Mucosa of rectum (tissue), 2 donors: Measurements from ENCODE around the gene MT1M.
A peak's percentile ranks its signal among the peaks of the same experiment; 100 is the strongest.
"Not testable (repeated sequence)": the region's sequence is repeated elsewhere in the genome, so short reads cannot be mapped to it uniquely, and the experiment has no call there.

Source experiments
- H3K27ac ChIP-seq, 2 donors: one replicate each; pipeline ENCODE4 v1.7.0; 2013; ENCODE audit warnings: inconsistent platforms in 2 of 2, low read depth in 2 of 2, low read length in 2 of 2
- H3K27me3 ChIP-seq, 2 donors: one replicate each; pipeline ENCODE4 v1.7.0; 2013; ENCODE audit warnings: low read length in 2 of 2; ENCODE audit not compliant: control insufficient read depth in 2 of 2, insufficient read depth in 2 of 2
- H3K36me3 ChIP-seq, 2 donors: one replicate each; pipeline ENCODE4 v1.7.0; 2013; ENCODE audit warnings: low read length in 2 of 2; ENCODE audit not compliant: control insufficient read depth in 2 of 2, insufficient read depth in 2 of 2
- H3K4me1 ChIP-seq, 2 donors: one replicate each; pipeline ENCODE4 v1.7.0; 2013; ENCODE audit warnings: low read length in 2 of 2, mild to moderate bottlenecking in 1 of 2; ENCODE audit not compliant: control insufficient read depth in 2 of 2, insufficient read depth in 2 of 2
- H3K4me3 ChIP-seq, 2 donors: one replicate each; pipeline ENCODE4 v1.7.0; 2013; ENCODE audit warnings: low read length in 2 of 2
- H3K9ac ChIP-seq, 2 donors: one replicate each; pipeline ENCODE4 v1.7.0; 2013; ENCODE audit warnings: low read length in 2 of 2, low read depth in 1 of 2, mild to moderate bottlenecking in 1 of 2
- H3K9me3 ChIP-seq, 2 donors: one replicate each; pipeline ENCODE4 v1.7.0; 2013; ENCODE audit warnings: low read length in 2 of 2; ENCODE audit not compliant: control insufficient read depth in 2 of 2
- donor health status: healthy.
- donor health status: Normal muscosa, but diverticular disease.

Gene MT1M

GRCh38 chr16:56617212-56618085 lies 15.0 kb upstream of the MT1M start:
- Histone ChIP-seq H3K9ac (peak overlapping the region; percentile 58 to 70), H3K4me1 (peaks cover 8 to 10% of the 10 kb centered on the region in 2 donors), H3K9me3 (no peaks in the 10 kb centered on the region), H3K36me3 (no peaks in the 10 kb centered on the region), H3K27ac (peak overlapping the region; percentile 1 to 37), H3K4me3 (peak overlapping the region; percentile 39 to 54), H3K27me3 (peaks cover 0 to 5% of the 10 kb centered on the region in 2 donors)

GRCh38 chr16:56618138-56618537 lies 14.3 kb upstream of the MT1M start:
- peaks cover 8 to 10% of the 10 kb centered on the region in 2 donors for H3K4me1 ChIP-seq
- H3K27me3 ChIP-seq, result peaks cover 0 to 5% of the 10 kb centered on the region in 2 donors
- no peaks in the 10 kb centered on the region for H3K9me3 ChIP-seq
- H3K36me3 ChIP-seq, result no peaks in the 10 kb centered on the region
- H3K27ac ChIP-seq, result no peak overlapping the region
- H3K9ac ChIP-seq, result peak overlapping the region in 1 of 2 donors; percentile 70
- peak overlapping the region in 1 of 2 donors; percentile 39 for H3K4me3 ChIP-seq

- Histone ChIP-seq H3K36me3 (no peaks in the 10 kb centered on the region), H3K27ac (no peak overlapping the region), H3K27me3 (peaks cover 0 to 5% of the 10 kb centered on the region in 2 donors)
Measured at GRCh38 chr16:56620339-56620897, 12.0 kb upstream of the MT1M start.

GRCh38 chr16:56621665-56622445 lies 10.6 kb upstream of the MT1M start:
- not testable (repeated sequence) for H3K9me3 ChIP-seq, H3K27ac ChIP-seq, H3K36me3 ChIP-seq, H3K27me3 ChIP-seq, H3K4me3 ChIP-seq, H3K9ac ChIP-seq
- peaks cover 8 to 26% of the 10 kb centered on the region in 2 donors for H3K4me1 ChIP-seq

More at GRCh38 chr16:56620339-56620897, 12.0 kb upstream of the MT1M start:
- no peak overlapping the region for H3K9ac ChIP-seq
- H3K9me3 ChIP-seq, result no peaks in the 10 kb centered on the region
- peaks cover 8 to 16% of the 10 kb centered on the region in 2 donors for H3K4me1 ChIP-seq
- no peak overlapping the region for H3K4me3 ChIP-seq

GRCh38 chr16:56623184-56623583 lies 9.3 kb upstream of the MT1M start:
- not testable (repeated sequence) for H3K9me3 ChIP-seq, H3K36me3 ChIP-seq, H3K27ac ChIP-seq, H3K27me3 ChIP-seq, H3K4me3 ChIP-seq, H3K9ac ChIP-seq
- H3K4me1 ChIP-seq, result peaks cover 2 to 21% of the 10 kb centered on the region in 2 donors

- no peak overlapping the region for H3K4me3 ChIP-seq
- no peaks in the 10 kb centered on the region for H3K9me3 ChIP-seq
- H3K36me3 ChIP-seq, result no peaks in the 10 kb centered on the region
- no peak overlapping the region for H3K27ac ChIP-seq
- H3K27me3 ChIP-seq, result no peaks in the 10 kb centered on the region
- peaks cover 2 to 21% of the 10 kb centered on the region in 2 donors for H3K4me1 ChIP-seq
- H3K9ac ChIP-seq, result no peak overlapping the region
Measured at GRCh38 chr16:56623637-56624036, 8.8 kb upstream of the MT1M start.

GRCh38 chr16:56625140-56625942 lies 7.1 kb upstream of the MT1M start, which contains the start of gene MT1E:
TSS of gene MT1E (plus strand) at chr16:56625781. CDS start at chr16:56625852, 71 bp downstream.
- peak within 1 kb of the TSS; percentile 97 for H3K9ac ChIP-seq
- H3K27me3 ChIP-seq, result no peaks in the 10 kb centered on the region
- H3K27ac ChIP-seq, result peak within 1 kb of the TSS; percentile 93 to 97
- peak within 1 kb of the TSS; percentile 81 to 95 for H3K4me3 ChIP-seq
- H3K36me3 ChIP-seq, result no peaks in the 10 kb centered on the region
- H3K4me1 ChIP-seq, result peaks cover 2 to 21% of the 10 kb centered on the region in 2 donors
- no peaks in the 10 kb centered on the region for H3K9me3 ChIP-seq

- no peaks in the 10 kb centered on the region for H3K36me3 ChIP-seq
- peak overlapping the region; percentile 81 to 95 for H3K4me3 ChIP-seq
- H3K9ac ChIP-seq, result peak overlapping the region; percentile 92 to 97
- H3K27ac ChIP-seq, result peak overlapping the region; percentile 93 to 97
- H3K4me1 ChIP-seq, result peaks cover 2 to 21% of the 10 kb centered on the region in 2 donors
- no peaks in the 10 kb centered on the region for H3K9me3 ChIP-seq
- no peaks in the 10 kb centered on the region for H3K27me3 ChIP-seq
Measured at GRCh38 chr16:56625943-56626654, 6.4 kb upstream of the MT1M start.

GRCh38 chr16:56626685-56627084 lies 5.8 kb upstream of the MT1M start:
- Histone ChIP-seq H3K4me3 (peak overlapping the region; percentile 81 to 95), H3K4me1 (peaks cover 2 to 21% of the 10 kb centered on the region in 2 donors), H3K9ac (peak overlapping the region; percentile 92 to 97), H3K27ac (peak overlapping the region; percentile 93 to 97), H3K9me3 (no peaks in the 10 kb centered on the region), H3K36me3 (no peaks in the 10 kb centered on the region), H3K27me3 (no peaks in the 10 kb centered on the region)
